WTC11 (cell line): Measurements from ENCODE around the gene WHAMM. TPM values are rescaled to one million over a fixed set of nuclear protein-coding genes. Genes with fewer than 3 reads are reported as not detected.
"Not testable (repeated sequence)": the region's sequence is repeated elsewhere in the genome, so short reads cannot be mapped to it uniquely, and the experiment has no call there.

ENCODE experiments used
- ATAC-seq: fragments of 200-7000 bp; cut with Tn5 transposase; 2 replicates; pipeline ENCODE4 v1.10.0; 2021; ENCODE audit warnings: mild to moderate bottlenecking, moderate library complexity
- CTCF ChIA-PET: fragments of 300-600 bp; sonication (Branson Sonifier 250); formaldehyde crosslinking; loops from one replicate; lab custom pipeline; 2021; ENCODE audit warnings: antibody characterized with exemption; lab: Charles Lee
- POLR2A ChIA-PET: fragments of 350-600 bp; sonication (Branson Sonifier 250); formaldehyde crosslinking; loops from one replicate; lab custom pipeline; 2021; ENCODE audit warnings: antibody characterized with exemption; lab: Charles Lee
- DNase-seq: peaks from one replicate; pipeline ENCODE4 v3.0.0; 2021; ENCODE audit warnings: low spot score
- H3K27ac Mint-ChIP-seq: 2 replicates; pipeline ENCODE4 v1.8.0; 2021; ENCODE audit warnings: mixed read lengths
- H3K27me3 Mint-ChIP-seq: 2 replicates; pipeline ENCODE4 v1.8.0; 2021; ENCODE audit warnings: low read depth, mild to moderate bottlenecking, moderate library complexity, mixed read lengths
- H3K36me3 Mint-ChIP-seq: 2 replicates; pipeline ENCODE4 v1.8.0; 2021; ENCODE audit warnings: mixed read lengths
- H3K4me1 Mint-ChIP-seq: 2 replicates; pipeline ENCODE4 v1.8.0; 2022; ENCODE audit warnings: mixed read lengths
- H3K4me3 Mint-ChIP-seq: 2 replicates; pipeline ENCODE4 v1.8.0; 2021; ENCODE audit warnings: mild to moderate bottlenecking, moderate library complexity, mixed read lengths
- H3K9me3 Mint-ChIP-seq: 2 replicates; pipeline ENCODE4 v1.8.0; 2021; ENCODE audit warnings: mixed read lengths
- AR ChIP-seq: fragments of 250-450 bp; sonication (Bioruptor Pico); IDR thresholded peaks from 2 replicates; pipeline ENCODE4 v1.9.0; 2021; ENCODE audit warnings: mild to moderate bottlenecking
- E2F1 ChIP-seq: sonication (generic); formaldehyde crosslinking; IDR thresholded peaks from 2 replicates; pipeline ENCODE4 v1.8.0; 2022; ENCODE audit warnings: mild to moderate bottlenecking, missing genetic modification reagents
- ETV6 ChIP-seq: sonication (generic); formaldehyde crosslinking; IDR thresholded peaks from 2 replicates; pipeline ENCODE4 v1.8.1; 2022; ENCODE audit warnings: mild to moderate bottlenecking, missing genetic modification reagents
- FOXJ3 ChIP-seq: sonication (generic); formaldehyde crosslinking; IDR thresholded peaks from 2 replicates; pipeline ENCODE4 v1.9.0; 2021; ENCODE audit warnings: missing genetic modification reagents, mild to moderate bottlenecking, borderline replicate concordance
- GTF2I ChIP-seq: fragments of 250-450 bp; sonication (Bioruptor Pico); conservative IDR thresholded peaks from 2 replicates; pipeline ENCODE4 v1.4.0; 2021; ENCODE audit warnings: mild to moderate bottlenecking
- MXD4 ChIP-seq: fragments of 250-450 bp; sonication (Bioruptor Pico); IDR thresholded peaks from 2 replicates; pipeline ENCODE4 v1.8.0; 2021; ENCODE audit warnings: mild to moderate bottlenecking, moderate library complexity, borderline replicate concordance
- OVOL2 ChIP-seq: fragments of 250-450 bp; sonication (Bioruptor Pico); IDR thresholded peaks from 2 replicates; pipeline ENCODE4 v1.9.0; 2021; ENCODE audit warnings: mild to moderate bottlenecking, borderline replicate concordance
- SOX15 ChIP-seq: fragments of 250-450 bp; sonication (Bioruptor Pico); IDR thresholded peaks from 2 replicates; pipeline ENCODE4 v1.9.0; 2021; ENCODE audit warnings: mild to moderate bottlenecking
- SP1 ChIP-seq: sonication (generic); formaldehyde crosslinking; conservative IDR thresholded peaks from 2 replicates; pipeline ENCODE4 v1.8.1; 2022; ENCODE audit warnings: missing genetic modification reagents
- TP53 ChIP-seq: sonication (generic); formaldehyde crosslinking; IDR thresholded peaks from 2 replicates; pipeline ENCODE4 v1.8.1; 2023; ENCODE audit warnings: mild to moderate bottlenecking, missing genetic modification reagents
- ZBTB21 ChIP-seq: sonication (generic); formaldehyde crosslinking; IDR thresholded peaks from 2 replicates; pipeline ENCODE4 v1.8.1; 2023; ENCODE audit warnings: mild to moderate bottlenecking, missing genetic modification reagents, borderline replicate concordance
- ZNF263 ChIP-seq: sonication (generic); formaldehyde crosslinking; IDR thresholded peaks from 2 replicates; pipeline ENCODE4 v1.8.1; 2022; ENCODE audit warnings: low read depth, mild to moderate bottlenecking, moderate library complexity, missing genetic modification reagents
- total RNA-seq: library from RNA; stranded (reverse); gene quantifications from 3 replicates; pipeline ENCODE4 v1.2.3, GENCODE V29; 2021
- TF ChIP-seq, protein P1 (sequence below): sonication (generic); formaldehyde crosslinking; IDR thresholded peaks from 2 replicates; pipeline ENCODE4 v1.8.1; 2023; ENCODE audit warnings: mild to moderate bottlenecking, missing genetic modification reagents, borderline replicate concordance
- TF ChIP-seq, protein P2 (sequence below): sonication (generic); formaldehyde crosslinking; IDR thresholded peaks from 2 replicates; pipeline ENCODE4 v1.8.0; 2023; ENCODE audit warnings: missing genetic modification reagents
- TF ChIP-seq, protein P3 (sequence below): sonication (generic); formaldehyde crosslinking; IDR thresholded peaks from 2 replicates; pipeline ENCODE4 v1.8.1; 2022; ENCODE audit warnings: low read depth, mild to moderate bottlenecking, moderate library complexity, missing genetic modification reagents, borderline replicate concordance
- TF ChIP-seq, protein P4 (sequence below): fragments of 200-600 bp; IDR thresholded peaks from 2 replicates; pipeline ENCODE4 v1.8.0; 2022; ENCODE audit warnings: antibody characterized with exemption

Gene WHAMM
- total RNA-seq, 1 experiment from 2014 or later, result 3.2 TPM

- H3K27me3 Mint-ChIP-seq, POLR2A ChIA-PET, ATAC-seq, H3K4me3 Mint-ChIP-seq, CTCF ChIA-PET, H3K27ac Mint-ChIP-seq, H3K4me1 Mint-ChIP-seq, DNase-seq, H3K9me3 Mint-ChIP-seq: not testable (repeated sequence)
- H3K36me3 Mint-ChIP-seq, result peaks cover 41% of the 10 kb centered on the region
Measured at GRCh38 chr15:82821851-82822250, 12.4 kb downstream of the WHAMM start.

- Mint-ChIP-seq H3K27me3 (no peaks in the 10 kb centered on the region), H3K9me3 (peaks cover 8% of the 10 kb centered on the region), H3K36me3 (peaks cover 43% of the 10 kb centered on the region), H3K4me1 (no peaks in the 10 kb centered on the region), H3K4me3 (no peak overlapping the region), H3K27ac (no peak overlapping the region)
- no peak for TF ChIP-seq ZNF263
- TF ChIP-seq OVOL2 (CRISPR knock-in tag), result no peak
- TF ChIP-seq, protein P1, sequence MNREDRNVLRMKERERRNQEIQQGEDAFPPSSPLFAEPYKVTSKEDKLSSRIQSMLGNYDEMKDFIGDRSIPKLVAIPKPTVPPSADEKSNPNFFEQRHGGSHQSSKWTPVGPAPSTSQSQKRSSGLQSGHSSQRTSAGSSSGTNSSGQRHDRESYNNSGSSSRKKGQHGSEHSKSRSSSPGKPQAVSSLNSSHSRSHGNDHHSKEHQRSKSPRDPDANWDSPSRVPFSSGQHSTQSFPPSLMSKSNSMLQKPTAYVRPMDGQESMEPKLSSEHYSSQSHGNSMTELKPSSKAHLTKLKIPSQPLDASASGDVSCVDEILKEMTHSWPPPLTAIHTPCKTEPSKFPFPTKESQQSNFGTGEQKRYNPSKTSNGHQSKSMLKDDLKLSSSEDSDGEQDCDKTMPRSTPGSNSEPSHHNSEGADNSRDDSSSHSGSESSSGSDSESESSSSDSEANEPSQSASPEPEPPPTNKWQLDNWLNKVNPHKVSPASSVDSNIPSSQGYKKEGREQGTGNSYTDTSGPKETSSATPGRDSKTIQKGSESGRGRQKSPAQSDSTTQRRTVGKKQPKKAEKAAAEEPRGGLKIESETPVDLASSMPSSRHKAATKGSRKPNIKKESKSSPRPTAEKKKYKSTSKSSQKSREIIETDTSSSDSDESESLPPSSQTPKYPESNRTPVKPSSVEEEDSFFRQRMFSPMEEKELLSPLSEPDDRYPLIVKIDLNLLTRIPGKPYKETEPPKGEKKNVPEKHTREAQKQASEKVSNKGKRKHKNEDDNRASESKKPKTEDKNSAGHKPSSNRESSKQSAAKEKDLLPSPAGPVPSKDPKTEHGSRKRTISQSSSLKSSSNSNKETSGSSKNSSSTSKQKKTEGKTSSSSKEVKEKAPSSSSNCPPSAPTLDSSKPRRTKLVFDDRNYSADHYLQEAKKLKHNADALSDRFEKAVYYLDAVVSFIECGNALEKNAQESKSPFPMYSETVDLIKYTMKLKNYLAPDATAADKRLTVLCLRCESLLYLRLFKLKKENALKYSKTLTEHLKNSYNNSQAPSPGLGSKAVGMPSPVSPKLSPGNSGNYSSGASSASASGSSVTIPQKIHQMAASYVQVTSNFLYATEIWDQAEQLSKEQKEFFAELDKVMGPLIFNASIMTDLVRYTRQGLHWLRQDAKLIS (CRISPR knock-in tag), result no peak
- TF ChIP-seq E2F1, result no peak
- TF ChIP-seq ZBTB21 (CRISPR knock-in tag), result no peak
- TF ChIP-seq, protein P2, sequence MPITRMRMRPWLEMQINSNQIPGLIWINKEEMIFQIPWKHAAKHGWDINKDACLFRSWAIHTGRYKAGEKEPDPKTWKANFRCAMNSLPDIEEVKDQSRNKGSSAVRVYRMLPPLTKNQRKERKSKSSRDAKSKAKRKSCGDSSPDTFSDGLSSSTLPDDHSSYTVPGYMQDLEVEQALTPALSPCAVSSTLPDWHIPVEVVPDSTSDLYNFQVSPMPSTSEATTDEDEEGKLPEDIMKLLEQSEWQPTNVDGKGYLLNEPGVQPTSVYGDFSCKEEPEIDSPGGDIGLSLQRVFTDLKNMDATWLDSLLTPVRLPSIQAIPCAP (CRISPR knock-in tag), result no peak
- no peak for TF ChIP-seq ETV6 (CRISPR knock-in tag)
- TF ChIP-seq FOXJ3, result no peak
- TF ChIP-seq SOX15 (CRISPR knock-in tag), result no peak
- no peak for TF ChIP-seq AR
- TF ChIP-seq, protein P3, sequence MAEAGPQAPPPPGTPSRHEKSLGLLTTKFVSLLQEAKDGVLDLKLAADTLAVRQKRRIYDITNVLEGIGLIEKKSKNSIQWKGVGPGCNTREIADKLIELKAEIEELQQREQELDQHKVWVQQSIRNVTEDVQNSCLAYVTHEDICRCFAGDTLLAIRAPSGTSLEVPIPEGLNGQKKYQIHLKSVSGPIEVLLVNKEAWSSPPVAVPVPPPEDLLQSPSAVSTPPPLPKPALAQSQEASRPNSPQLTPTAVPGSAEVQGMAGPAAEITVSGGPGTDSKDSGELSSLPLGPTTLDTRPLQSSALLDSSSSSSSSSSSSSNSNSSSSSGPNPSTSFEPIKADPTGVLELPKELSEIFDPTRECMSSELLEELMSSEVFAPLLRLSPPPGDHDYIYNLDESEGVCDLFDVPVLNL (CRISPR knock-in tag), result no peak
- TF ChIP-seq SP1 (CRISPR knock-in tag), result no peak
- TF ChIP-seq GTF2I, result no peak
- TF ChIP-seq TP53, result no peak
- no peak for TF ChIP-seq MXD4
- TF ChIP-seq, protein P4, sequence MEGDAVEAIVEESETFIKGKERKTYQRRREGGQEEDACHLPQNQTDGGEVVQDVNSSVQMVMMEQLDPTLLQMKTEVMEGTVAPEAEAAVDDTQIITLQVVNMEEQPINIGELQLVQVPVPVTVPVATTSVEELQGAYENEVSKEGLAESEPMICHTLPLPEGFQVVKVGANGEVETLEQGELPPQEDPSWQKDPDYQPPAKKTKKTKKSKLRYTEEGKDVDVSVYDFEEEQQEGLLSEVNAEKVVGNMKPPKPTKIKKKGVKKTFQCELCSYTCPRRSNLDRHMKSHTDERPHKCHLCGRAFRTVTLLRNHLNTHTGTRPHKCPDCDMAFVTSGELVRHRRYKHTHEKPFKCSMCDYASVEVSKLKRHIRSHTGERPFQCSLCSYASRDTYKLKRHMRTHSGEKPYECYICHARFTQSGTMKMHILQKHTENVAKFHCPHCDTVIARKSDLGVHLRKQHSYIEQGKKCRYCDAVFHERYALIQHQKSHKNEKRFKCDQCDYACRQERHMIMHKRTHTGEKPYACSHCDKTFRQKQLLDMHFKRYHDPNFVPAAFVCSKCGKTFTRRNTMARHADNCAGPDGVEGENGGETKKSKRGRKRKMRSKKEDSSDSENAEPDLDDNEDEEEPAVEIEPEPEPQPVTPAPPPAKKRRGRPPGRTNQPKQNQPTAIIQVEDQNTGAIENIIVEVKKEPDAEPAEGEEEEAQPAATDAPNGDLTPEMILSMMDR, result no peak
- POLR2A ChIA-PET, result no interaction called here
- ATAC-seq (no peak), DNase-seq (no peak)
- CTCF ChIA-PET, result no interaction called here
Measured at GRCh38 chr15:82823049-82823448, 13.6 kb downstream of the WHAMM start.
